Lung microvascular endothelial cell (primary cell): ENCODE measurements around the gene SPACA9. TPM values are rescaled to one million over a fixed set of nuclear protein-coding genes. Genes with fewer than 3 reads are reported as not detected.

Experiments used
- total RNA-seq: library from RNA; depleted of rRNA; stranded (reverse); fragments of >200 nt; gene quantifications from 2 replicates; pipeline ENCODE4 v1.2.1, GENCODE V29; 2014

Gene SPACA9
- total RNA-seq, 1 donor from 2014 or later, result 0.60 TPM

Other genes with a start within 250 kb of the SPACA9 start
- 5.7 and 9.1 TPM in 2 replicates for gene DDX31, start 208.9 kb upstream of the SPACA9 start, total RNA-seq
- gene GTF3C4, start 208.4 kb upstream of the SPACA9 start, total RNA-seq, result 9.4 and 9.9 TPM in 2 replicates
- under 0.01 TPM in 1 of 2 replicates, not detected in the other for gene AK8, start 614 bp upstream of the SPACA9 start, total RNA-seq
- 12.2 and 20.4 TPM in 2 replicates for gene TSC1, start 65.7 kb downstream of the SPACA9 start, total RNA-seq
- gene GFI1B, start 99.8 kb downstream of the SPACA9 start, total RNA-seq, result not detected in 2 replicates
- gene GTF3C5, start 152.1 kb downstream of the SPACA9 start, total RNA-seq, result 35.5 and 36.3 TPM in 2 replicates
- under 0.01 TPM in 2 replicates for gene CEL, start 183.1 kb downstream of the SPACA9 start, total RNA-seq
- 27.0 and 37.5 TPM in 2 replicates for gene RALGDS, start 242.3 kb downstream of the SPACA9 start, total RNA-seq